K562 (cell line): Measurements from ENCODE around the gene ECT2. TPM values are rescaled to one million over a fixed set of nuclear protein-coding genes. Genes with fewer than 3 reads are reported as not detected.

ENCODE experiments used
- ATAC-seq: fragments of 200-7000 bp; cut with Tn5 transposase; 3 replicates; pipeline ENCODE4 v1.9.1; 2020; ENCODE audit warnings: moderate library complexity
- BruUV-seq: library from RNA; stranded (reverse); fragments of 400-500 nt; replicated peaks from 2 replicates; lab custom pipeline; 2021; lab: Mats Ljungman, UMichigan
- CTCF ChIA-PET: fragments of 300-600 bp; formaldehyde crosslinking; extraction: SDS; loops from one replicate; lab custom pipeline; 2021; ENCODE audit warnings: low intra/inter-chr PET ratio; lab: Yijun Ruan, JAX
- POLR2A ChIA-PET: fragments of 300-600, 350-650 bp; sonication (Branson Sonifier 250); formaldehyde crosslinking; extraction: SDS; loops from one replicate; lab custom pipeline; 2021; ENCODE audit warnings: antibody characterized with exemption, inconsistent platforms; lab: Yijun Ruan, JAX
- DNase-seq, 4 experiments: peaks; one replicate each; pipeline versions ENCODE4 v3.0.0 to v3.0.0-alpha.2; 2011 to 2018; ENCODE audit warnings: low spot score in 3 of 4, mixed read lengths in 3 of 4; ENCODE audit errors: extremely low read depth in 1 of 4
- FAIRE-seq: peaks from 2 replicates; lab custom pipeline; 2011; peaks lifted over from hg19 to GRCh38; lab: Jason Lieb, UNC
- H2AFZ ChIP-seq: 2 replicates; pipeline ENCODE4 v1.6.0; 2011; ENCODE audit warnings: low read depth, low read length, control low read depth, inconsistent platforms
- H3K27ac ChIP-seq: fragments of 200-600 bp; 3 replicates; pipeline ENCODE4 v1.8.0; 2011; ENCODE audit warnings: low read depth, mild to moderate bottlenecking, control low read depth, inconsistent platforms, low read length, moderate library complexity, mixed read lengths; ENCODE audit errors: extremely low read depth
- H3K27me3 ChIP-seq, 2 experiments: fragments of 300-600 bp in 1 of 2; 2 replicates in 1 of 2; 3 replicates in 1 of 2; pipeline versions ENCODE4 v1.6.0 to v1.8.0; 2011; ENCODE audit warnings: inconsistent platforms in 2 of 2, low read length in 2 of 2, mild to moderate bottlenecking in 1 of 2, mixed read lengths in 1 of 2, moderate library complexity in 1 of 2; ENCODE audit not compliant: control insufficient read depth in 2 of 2, insufficient read depth in 2 of 2
- H3K36me3 ChIP-seq: fragments of 300-600 bp; 3 replicates; pipeline ENCODE4 v1.8.0; 2011; ENCODE audit warnings: mild to moderate bottlenecking, low read length, inconsistent platforms; ENCODE audit not compliant: control insufficient read depth, insufficient read depth
- H3K4me1 ChIP-seq, 2 experiments: fragments of 200-600 bp in 1 of 2; replicated peaks in 1 of 2; 2 replicates in 1 of 2; 3 replicates in 1 of 2; pipeline versions ENCODE4 v1.5.1 to v1.8.0; 2011; ENCODE audit warnings: inconsistent platforms in 2 of 2, low read length in 2 of 2, mild to moderate bottlenecking in 1 of 2, mixed read lengths in 1 of 2, moderate library complexity in 1 of 2; ENCODE audit not compliant: control insufficient read depth in 2 of 2, insufficient read depth in 2 of 2
- H3K4me2 ChIP-seq: 2 replicates; pipeline ENCODE4 v1.6.1; 2011; ENCODE audit warnings: low read length, control low read depth, inconsistent platforms, mixed read lengths; ENCODE audit not compliant: insufficient read depth
- H3K4me3 ChIP-seq: fragments of 200-600 bp; sonication (generic), shearing (Covaris generic); 2 replicates; pipeline ENCODE4 v1.5.1; 2016; ENCODE audit warnings: control low read depth, inconsistent platforms
- H3K79me2 ChIP-seq: fragments of 200-600 bp; 3 replicates; pipeline ENCODE4 v1.8.0; 2011; ENCODE audit warnings: low read length, inconsistent platforms; ENCODE audit not compliant: control insufficient read depth, insufficient read depth
- H3K9ac ChIP-seq, 2 experiments: 2 replicates each; pipeline versions ENCODE4 v1.6.0 to v1.6.1; 2011; ENCODE audit warnings: low read depth in 2 of 2, low read length in 2 of 2, control low read depth in 1 of 2, inconsistent platforms in 1 of 2, mild to moderate bottlenecking in 1 of 2, mixed read lengths in 1 of 2; ENCODE audit not compliant: insufficient read depth in 1 of 2
- H3K9me1 ChIP-seq: one replicate; pipeline ENCODE4 v1.6.0; 2011; ENCODE audit warnings: inconsistent platforms, mild to moderate bottlenecking, low read length, moderate library complexity; ENCODE audit not compliant: control insufficient read depth, insufficient read depth
- H3K9me3 ChIP-seq: replicated peaks from 2 replicates; pipeline ENCODE4 v1.5.1; 2011; ENCODE audit warnings: low read depth, low read length, inconsistent platforms; ENCODE audit not compliant: control insufficient read depth, insufficient read depth
- H4K20me1 ChIP-seq: replicated peaks from 2 replicates; pipeline ENCODE4 v1.6.1; 2011; ENCODE audit warnings: low read length, inconsistent platforms, mixed read lengths; ENCODE audit not compliant: control insufficient read depth, insufficient read depth
- RBM17 ChIP-seq: fragments of 200-400 bp; formaldehyde crosslinking; IDR thresholded peaks from 2 replicates; pipeline ENCODE4 v1.6.1; 2017; ENCODE audit warnings: low read depth, mild to moderate bottlenecking, low read length, borderline replicate concordance
- WGBS: fragments of 100-300 bp; shearing (Covaris generic); methylation state at CpG from one replicate; pipeline ENCODE4 v1.1.6; 2016; ENCODE audit warnings: low coverage, mixed read lengths; ENCODE audit not compliant: insufficient coverage; ENCODE audit errors: missing lambda C conversion rate; 5-methylcytosine and 5-hydroxymethylcytosine counted together
- in situ Hi-C: fragments of 300-500 bp; cut with MboI; formaldehyde crosslinking; loops from 4 replicates; pipeline ENCODE4 v1.15.0; 2018; ENCODE audit warnings: inconsistent platforms, mixed read lengths
- intact Hi-C: fragments of 100-400 bp; cut with micrococcal nuclease; formaldehyde crosslinking; loops from 2 replicates; pipeline ENCODE4 v1.14.2; 2022
- polyA plus RNA-seq, 8 experiments: library from polyadenylated mRNA; depleted of rRNA in 4 of 8; stranded (reverse) in 5 of 8; unstranded in 3 of 8; fragments of >200 nt; fragmentation: Nextera tagmentation in 2 of 8; fragmentation: Illumina TruSeq in 1 of 8; extraction: Ambion mirVana in 2 of 8; extraction: Trizol in 1 of 8; gene quantifications; 2 replicates each; pipeline versions ENCODE4 v1.2.1 to v1.2.3, GENCODE V29; 2011 to 2014; ENCODE audit warnings: inconsistent platforms in 1 of 8, missing spikeins in 1 of 8
- total RNA-seq, 7 experiments: library from RNA; depleted of rRNA in 6 of 7; stranded (reverse); fragments of >200 nt in 6 of 7; fragmentation: Illumina TruSeq in 2 of 7; extraction: Trizol in 2 of 7; gene quantifications; 2 replicates each; pipeline versions ENCODE4 v1.2.1 to v1.2.3, GENCODE V29; 2011 to 2021; ENCODE audit warnings: low replicate concordance in 1 of 7
- TF ChIP-seq, protein P1 (sequence below): fragments of 450-650 bp; IDR thresholded peaks from 2 replicates; pipeline ENCODE4 v1.6.1; 2018; ENCODE audit not compliant: partially characterized antibody

ECT2 gene
- total and polyA plus RNA-seq, 9 of the 15 experiments (the other 6 are each of a cell fraction or from before 2014, with no cell fraction given): 19.0 to 53.0 (median 36.5) TPM

DNA sequence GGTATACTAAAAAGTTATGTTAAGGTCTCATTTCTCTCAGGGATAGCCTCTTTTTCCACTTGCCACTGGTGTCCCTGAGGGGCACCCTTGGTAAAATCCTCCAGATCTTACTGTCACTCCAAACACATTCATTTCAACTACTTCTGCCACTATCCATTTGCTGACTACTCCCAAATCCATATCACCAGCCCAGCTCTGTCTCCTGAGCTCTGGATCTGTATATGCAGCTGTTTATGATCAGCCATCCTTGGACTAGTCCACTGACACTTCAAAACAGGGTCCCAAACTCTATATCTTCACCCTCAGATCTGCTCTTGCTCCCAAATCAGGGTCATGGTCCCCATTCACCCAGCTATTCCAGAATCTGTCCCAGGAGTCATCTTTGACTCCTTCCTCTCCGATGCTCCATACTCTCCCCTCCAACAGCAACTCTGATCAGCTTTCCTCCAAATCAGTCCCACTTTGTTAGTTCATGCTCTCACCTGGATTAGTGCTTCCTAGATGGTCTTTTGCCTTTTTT, 49.5 kb upstream of the ECT2 start:
- H3K4me2 ChIP-seq: no peak overlapping the region
- H3K9ac ChIP-seq: no peak overlapping the region
- no peaks in the 10 kb centered on the region for H3K9me1 ChIP-seq
- no peak overlapping the region for H3K27ac ChIP-seq
- 85% methylated on average over 1 of the region's 1 CpG for WGBS
- H3K79me2 ChIP-seq: no peaks in the 10 kb centered on the region; the same call in 2 of the 3 replicates
- no peak overlapping the region for H3K4me3 ChIP-seq
- no peak for ATAC-seq
- no peaks in the 10 kb centered on the region for H3K36me3 ChIP-seq
- DNase-seq: no peak
- H2AFZ ChIP-seq: no peak overlapping the region
- ChIA-PET POLR2A (interaction anchor here (0.6 kb wide), 1 partner anchor 324 kb away, joined by 3 read pairs; no protein-coding TSS in a partner anchor), CTCF (no interaction called here)
- peaks cover 0 to 7% of the 10 kb centered on the region in 2 experiments; a peak in 3 of 5 replicates for H3K4me1 ChIP-seq
- H4K20me1 ChIP-seq: 0 out of 2 replicates have a peak, but pooled peaks cover 3% of the 10 kb centered on the region
- no peaks in the 10 kb centered on the region for H3K27me3 ChIP-seq
- no TSS peak for BruUV-seq
- intact Hi-C loops (no loop called here), in situ Hi-C loops (no loop called here)
- FAIRE-seq: no peak
- H3K9me3 ChIP-seq: no peaks in the 10 kb centered on the region
- TF ChIP-seq, protein P1, sequence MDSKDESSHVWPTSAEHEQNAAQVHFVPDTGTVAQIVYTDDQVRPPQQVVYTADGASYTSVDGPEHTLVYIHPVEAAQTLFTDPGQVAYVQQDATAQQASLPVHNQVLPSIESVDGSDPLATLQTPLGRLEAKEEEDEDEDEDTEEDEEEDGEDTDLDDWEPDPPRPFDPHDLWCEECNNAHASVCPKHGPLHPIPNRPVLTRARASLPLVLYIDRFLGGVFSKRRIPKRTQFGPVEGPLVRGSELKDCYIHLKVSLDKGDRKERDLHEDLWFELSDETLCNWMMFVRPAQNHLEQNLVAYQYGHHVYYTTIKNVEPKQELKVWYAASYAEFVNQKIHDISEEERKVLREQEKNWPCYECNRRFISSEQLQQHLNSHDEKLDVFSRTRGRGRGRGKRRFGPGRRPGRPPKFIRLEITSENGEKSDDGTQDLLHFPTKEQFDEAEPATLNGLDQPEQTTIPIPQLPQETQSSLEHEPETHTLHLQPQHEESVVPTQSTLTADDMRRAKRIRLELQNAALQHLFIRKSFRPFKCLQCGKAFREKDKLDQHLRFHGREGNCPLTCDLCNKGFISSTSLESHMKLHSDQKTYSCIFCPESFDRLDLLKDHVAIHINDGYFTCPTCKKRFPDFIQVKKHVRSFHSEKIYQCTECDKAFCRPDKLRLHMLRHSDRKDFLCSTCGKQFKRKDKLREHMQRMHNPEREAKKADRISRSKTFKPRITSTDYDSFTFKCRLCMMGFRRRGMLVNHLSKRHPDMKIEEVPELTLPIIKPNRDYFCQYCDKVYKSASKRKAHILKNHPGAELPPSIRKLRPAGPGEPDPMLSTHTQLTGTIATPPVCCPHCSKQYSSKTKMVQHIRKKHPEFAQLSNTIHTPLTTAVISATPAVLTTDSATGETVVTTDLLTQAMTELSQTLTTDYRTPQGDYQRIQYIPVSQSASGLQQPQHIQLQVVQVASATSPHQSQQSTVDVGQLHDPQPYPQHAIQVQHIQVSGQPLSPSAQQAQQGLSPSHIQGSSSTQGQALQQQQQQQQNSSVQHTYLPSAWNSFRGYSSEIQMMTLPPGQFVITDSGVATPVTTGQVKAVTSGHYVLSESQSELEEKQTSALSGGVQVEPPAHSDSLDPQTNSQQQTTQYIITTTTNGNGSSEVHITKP: peak; percentile 88
- TF ChIP-seq RBM17: no peak
